ENCODE measurements around the gene DRAP1.

DNA sequence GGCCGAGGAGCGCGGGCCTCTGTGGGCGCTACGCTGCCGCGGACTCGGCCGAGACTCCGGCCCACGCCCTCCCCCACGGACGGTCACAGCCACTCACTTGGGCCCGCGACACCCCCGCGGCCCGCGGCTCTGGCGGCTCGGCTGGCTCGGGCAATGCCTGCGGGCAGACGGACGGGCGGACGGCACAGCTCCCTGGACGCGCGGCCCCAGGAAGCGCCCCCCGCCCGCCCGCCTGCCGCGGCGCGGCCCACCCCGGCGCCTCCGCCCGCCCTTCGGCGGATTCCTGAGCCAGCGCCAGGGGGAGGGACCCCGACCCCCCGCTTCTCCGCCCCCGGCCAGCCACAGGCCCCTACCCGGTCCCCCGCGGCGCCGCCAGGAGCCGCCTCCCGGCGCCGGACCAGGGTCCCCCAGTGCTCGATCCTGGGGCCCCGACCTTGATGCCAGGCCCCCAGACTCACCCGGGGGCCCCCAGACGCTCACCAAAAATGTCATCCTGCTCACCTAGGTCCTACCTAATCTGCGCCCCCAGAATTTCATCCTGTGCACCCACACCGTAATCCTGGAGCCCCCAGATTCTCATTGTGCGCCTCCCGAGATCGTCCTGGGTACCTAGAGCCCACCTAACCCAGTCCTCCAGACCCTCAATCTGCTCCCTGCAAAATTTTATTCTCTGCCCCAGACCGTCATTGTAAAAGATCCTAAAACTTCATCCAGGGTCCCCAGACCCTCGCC, 46.5 kb upstream of the DRAP1 start, which contains the start of gene EFEMP2:
- TF ChIP-seq CTCF (IDR thresholded peaks at IDR 0.05) (no peak), MAX (CRISPR knock-in tag; IDR thresholded peaks at IDR 0.05) (no peak), SP1 (CRISPR knock-in tag; conservative IDR thresholded peaks at IDR 0.05) (no peak), CREM (CRISPR knock-in tag; IDR thresholded peaks at IDR 0.05) (no peak), FOXP1 (CRISPR knock-in tag; IDR thresholded peaks at IDR 0.05; ENCODE audit: borderline replicate concordance) (no peak), CBFB (CRISPR knock-in tag; IDR thresholded peaks at IDR 0.05; ENCODE audit: low read depth) (no peak), RELA (CRISPR knock-in tag; IDR thresholded peaks at IDR 0.05; ENCODE audit: borderline replicate concordance) (no peak)
- TF ChIP-seq, protein P1, sequence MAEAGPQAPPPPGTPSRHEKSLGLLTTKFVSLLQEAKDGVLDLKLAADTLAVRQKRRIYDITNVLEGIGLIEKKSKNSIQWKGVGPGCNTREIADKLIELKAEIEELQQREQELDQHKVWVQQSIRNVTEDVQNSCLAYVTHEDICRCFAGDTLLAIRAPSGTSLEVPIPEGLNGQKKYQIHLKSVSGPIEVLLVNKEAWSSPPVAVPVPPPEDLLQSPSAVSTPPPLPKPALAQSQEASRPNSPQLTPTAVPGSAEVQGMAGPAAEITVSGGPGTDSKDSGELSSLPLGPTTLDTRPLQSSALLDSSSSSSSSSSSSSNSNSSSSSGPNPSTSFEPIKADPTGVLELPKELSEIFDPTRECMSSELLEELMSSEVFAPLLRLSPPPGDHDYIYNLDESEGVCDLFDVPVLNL (CRISPR knock-in tag; IDR thresholded peaks at IDR 0.05; ENCODE audit: borderline replicate concordance, low read depth), result no peak
